ENCODE data around the gene TEAD3. TPM values are rescaled to one million over a fixed set of nuclear protein-coding genes. Genes with fewer than 3 reads are reported as not detected.
"Not testable (repeated sequence)": the region's sequence is repeated elsewhere in the genome, so short reads cannot be mapped to it uniquely, and the experiment has no call there.

TEAD3 gene
- total RNA-seq, 6 experiments from 2014 or later, result 5.2 to 8.5 (median 6.9) TPM

GRCh38 chr6:35439308-35439707 is 57.6 kb downstream of the TEAD3 start:
- 0% methylated on average over 1 of the region's 3 CpGs for WGBS (ENCODE audit: insufficient coverage, low coverage, low lambda C conversion rate, missing lambda C conversion rate)
- DNase-seq (no peak), ATAC-seq (no peak)
- Histone ChIP-seq H3K4me1 (peaks cover 0 to 5% (median 0%) of the 10 kb centered on the region in 4 donors), H3K36me3 (no peaks in the 10 kb centered on the region), H3K27ac (no peak overlapping the region), H3K4me3 (no peak overlapping the region), H3K27me3 (no peaks in the 10 kb centered on the region), H3K9me3 (no peaks in the 10 kb centered on the region)
- no peak for TF ChIP-seq POLR2A (IDR thresholded peaks at IDR 0.05)
- TF ChIP-seq CTCF (IDR thresholded peaks at IDR 0.05), result no peak
- intact Hi-C loops (cut with DNase I), result no loop called here

- H3K27ac ChIP-seq; H3K4me1 ChIP-seq; H3K27me3 ChIP-seq; H3K9me3 ChIP-seq; intact Hi-C loops (cut with DNase I); H3K4me3 ChIP-seq; H3K36me3 ChIP-seq; ATAC-seq; DNase-seq: not testable (repeated sequence)
- WGBS (ENCODE audit: insufficient coverage, low coverage, low lambda C conversion rate, missing lambda C conversion rate), result 94% methylated on average over 7 of the region's 7 CpGs
These were observed 58.4 kb downstream of the TEAD3 start for GRCh38 chr6:35438378-35439065.

- no peak for ATAC-seq
- H3K4me1 ChIP-seq, result peaks cover 0 to 5% (median 2%) of the 10 kb centered on the region in 4 donors
- no peak for TF ChIP-seq POLR2A (IDR thresholded peaks at IDR 0.05)
- H3K9me3 ChIP-seq, result no peaks in the 10 kb centered on the region
- H3K27ac ChIP-seq, result no peak overlapping the region
- H3K4me3 ChIP-seq, result no peak overlapping the region
- no peaks in the 10 kb centered on the region for H3K27me3 ChIP-seq
- H3K36me3 ChIP-seq, result no peaks in the 10 kb centered on the region
- 85% methylated on average over 8 of the region's 8 CpGs for WGBS (ENCODE audit: insufficient coverage, low coverage, low lambda C conversion rate, missing lambda C conversion rate)
- DNase-seq, result no peak
- intact Hi-C loops (cut with DNase I), result no loop called here
These were observed 60.6 kb downstream of the TEAD3 start for GRCh38 chr6:35436071-35436857.

- 45% methylated on average over 9 of the region's 16 CpGs for WGBS (ENCODE audit: insufficient coverage, low coverage, low lambda C conversion rate, missing lambda C conversion rate)
- H3K9me3 ChIP-seq, result no peaks in the 10 kb centered on the region
- H3K27ac ChIP-seq, result no peak overlapping the region
- H3K4me1 ChIP-seq, result peaks cover 0 to 5% (median 2%) of the 10 kb centered on the region in 4 donors
- intact Hi-C loops (cut with DNase I), result no loop called here
- ATAC-seq (peak; percentile 47 to 64 (median 56)), DNase-seq (no peak)
- H3K27me3 ChIP-seq, result no peaks in the 10 kb centered on the region
- H3K36me3 ChIP-seq, result no peaks in the 10 kb centered on the region
- no peak for TF ChIP-seq CTCF (IDR thresholded peaks at IDR 0.05)
- no peak for TF ChIP-seq POLR2A (IDR thresholded peaks at IDR 0.05)
- H3K4me3 ChIP-seq, result no peak overlapping the region
These were observed 61.6 kb downstream of the TEAD3 start for GRCh38 chr6:35435074-35435837.

GRCh38 chr6:35432702-35433101 is 64.2 kb downstream of the TEAD3 start:
- H3K36me3 ChIP-seq; H3K9me3 ChIP-seq; intact Hi-C loops (cut with DNase I); H3K27me3 ChIP-seq; DNase-seq; ATAC-seq; H3K4me3 ChIP-seq; H3K27ac ChIP-seq: not testable (repeated sequence)
- peaks cover 0 to 18% (median 4%) of the 10 kb centered on the region in 4 donors for H3K4me1 ChIP-seq
- WGBS (ENCODE audit: insufficient coverage, low coverage, low lambda C conversion rate, missing lambda C conversion rate), result 56% methylated on average over 3 of the region's 3 CpGs

Measured in right lobe of liver (tissue), 6 donors.